Adipose tissue (tissue), 3 donors: Measurements from ENCODE around the gene ARCN1. TPM values are rescaled to one million over a fixed set of nuclear protein-coding genes. Genes with fewer than 3 reads are reported as not detected.
"Not testable (repeated sequence)": the region's sequence is repeated elsewhere in the genome, so short reads cannot be mapped to it uniquely, and the experiment has no call there.

Source experiments
- H3K27ac ChIP-seq: one replicate; pipeline ENCODE4 v1.5.1; 2013; ENCODE audit warnings: low read depth, low read length
- WGBS, 3 donors: extraction: QIAGEN DNeasy Blood & Tissue Kit; methylation state at CpG; one replicate each; pipeline ENCODE4 v1.1.7; 2013; 5-methylcytosine and 5-hydroxymethylcytosine counted together
- polyA plus RNA-seq, 3 donors: library from polyadenylated mRNA; stranded (reverse); fragments of 200-250 nt; gene quantifications; one replicate each; pipeline ENCODE4 v1.2.3, GENCODE V29; 2013
- donor health status: healthy with polysubstance abuse.
- donor health status: Bipolar disorder and iron deficiency.
- donor health status: healthy.

The ARCN1 gene
- polyA plus RNA-seq, 3 donors = 73.5 to 82.1 (median 73.9) TPM

- 93 to 95% (median 94%) methylated on average over 5 of the region's 5 CpGs for WGBS, 3 donors
- H3K27ac ChIP-seq = no peak overlapping the region
Observed at GRCh38 chr11:118536726-118537125, 35.5 kb upstream of the ARCN1 start.

GRCh38 chr11:118537409-118537980 lies 34.7 kb upstream of the ARCN1 start:
- no peak overlapping the region for H3K27ac ChIP-seq
- WGBS, 3 donors = 85 to 90% (median 89%) methylated on average over 6 of the region's 6 CpGs

- no peak overlapping the region for H3K27ac ChIP-seq
- 87 to 92% (median 90%) methylated on average over 8 of the region's 8 CpGs for WGBS, 3 donors
Observed at GRCh38 chr11:118544010-118544646, 28.1 kb upstream of the ARCN1 start.

- WGBS, 3 donors = 80 to 89% (median 80%) methylated on average over 3 of the region's 3 CpGs
- no peak overlapping the region for H3K27ac ChIP-seq
Observed at GRCh38 chr11:118544647-118545010, 27.6 kb upstream of the ARCN1 start.

GRCh38 chr11:118545533-118545932 lies 26.7 kb upstream of the ARCN1 start:
- H3K27ac ChIP-seq = no peak overlapping the region
- 83 to 88% (median 85%) methylated on average over 5 of the region's 5 CpGs for WGBS, 3 donors

GRCh38 chr11:118547132-118547531 lies 25.1 kb upstream of the ARCN1 start:
- H3K27ac ChIP-seq = no peak overlapping the region
- WGBS, 3 donors = 83 to 96% (median 96%) methylated on average over 2 of the region's 2 CpGs

GRCh38 chr11:118552341-118552740 lies 19.9 kb upstream of the ARCN1 start:
- no peak overlapping the region for H3K27ac ChIP-seq
- 85 to 88% (median 88%) methylated on average over 4 of the region's 4 CpGs for WGBS, 3 donors

- 86 to 96% (median 94%) methylated on average over 4 of the region's 4 CpGs for WGBS, 3 donors
- H3K27ac ChIP-seq = no peak overlapping the region
Observed at GRCh38 chr11:118560806-118561205, 11.4 kb upstream of the ARCN1 start.

- no peak overlapping the region for H3K27ac ChIP-seq
- 38 to 51% (median 38%) methylated on average over 5 of the region's 5 CpGs for whole genome bisulfite sequencing, 3 donors
Observed at GRCh38 chr11:118565051-118565450, 7.2 kb upstream of the ARCN1 start.

- 81 to 97% (median 89%) methylated on average over 1 to 2 of the region's 2 CpGs for WGBS, 3 donors
Observed at GRCh38 chr11:118569670-118570069, 2.5 kb upstream of the ARCN1 start.

GRCh38 chr11:118570787-118571186 lies 1.4 kb upstream of the ARCN1 start:
- WGBS, 3 donors = 95 to 100% (median 95%) methylated on average over 1 of the region's 1 CpG
- H3K27ac ChIP-seq = no peak overlapping the region

More at GRCh38 chr11:118569670-118570069, 2.5 kb upstream of the ARCN1 start:
- H3K27ac ChIP-seq = no peak overlapping the region

- WGBS, 3 donors = 2 to 13% (median 13%) methylated on average over 15 of the region's 15 CpGs
- H3K27ac ChIP-seq = not testable (repeated sequence)
Observed at GRCh38 chr11:118571701-118572060, 528 bp upstream of the ARCN1 start.

- H3K27ac ChIP-seq = peak overlapping the region; percentile 97
- 2 to 4% (median 3%) methylated on average over 10 of the region's 10 CpGs for WGBS, 3 donors
Observed at GRCh38 chr11:118572981-118573550, 857 bp downstream of the ARCN1 start.

GRCh38 chr11:118574636-118575035 lies 2.4 kb downstream of the ARCN1 start:
- no peak overlapping the region for H3K27ac ChIP-seq
- 59 to 92% (median 91%) methylated on average over 7 of the region's 7 CpGs for WGBS, 3 donors

- H3K27ac ChIP-seq = not testable (repeated sequence)
Observed at GRCh38 chr11:118577995-118578394, 5.8 kb downstream of the ARCN1 start.

GRCh38 chr11:118581057-118581456 lies 8.8 kb downstream of the ARCN1 start:
- H3K27ac ChIP-seq = no peak overlapping the region
- WGBS, 3 donors = 63 to 69% (median 69%) methylated on average over 6 of the region's 6 CpGs

- no peak overlapping the region for H3K27ac ChIP-seq
- WGBS, 3 donors = 90 to 100% (median 95%) methylated on average over 1 of the region's 1 CpG
Observed at GRCh38 chr11:118587952-118588351, 15.7 kb downstream of the ARCN1 start.

- H3K27ac ChIP-seq = no peak overlapping the region
- WGBS, 3 donors = 73 to 88% (median 83%) methylated on average over 2 of the region's 2 CpGs
Observed at GRCh38 chr11:118592616-118593367, 20.6 kb downstream of the ARCN1 start.

GRCh38 chr11:118594984-118595383 lies 22.8 kb downstream of the ARCN1 start:
- WGBS, 3 donors = 56 to 62% (median 57%) methylated on average over 5 of the region's 5 CpGs
- H3K27ac ChIP-seq = not testable (repeated sequence)
